Calu3 (cell line): ENCODE data around the gene DAAM1. TPM values are rescaled to one million over a fixed set of nuclear protein-coding genes. Genes with fewer than 3 reads are reported as not detected.

ENCODE experiments used
- BruUV-seq: library from RNA; stranded (reverse); fragments of 400-500 nt; replicated peaks from 2 replicates; lab custom pipeline; 2021; lab: Mats Ljungman, UMichigan
- CTCF ChIA-PET: fragments of 300-600 bp; sonication (Branson Sonifier 250); formaldehyde crosslinking; loops from one replicate; lab custom pipeline; 2022; ENCODE audit warnings: antibody characterized with exemption; lab: Charles Lee
- DNase-seq: peaks from one replicate; pipeline ENCODE4 v3.0.0; 2022
- H3K27ac Mint-ChIP-seq: one replicate; pipeline ENCODE4 v1.8.0; 2022; ENCODE audit warnings: mixed read lengths; ENCODE audit not compliant: unreplicated experiment
- H3K27me3 Mint-ChIP-seq: one replicate; pipeline ENCODE4 v1.8.0; 2022; ENCODE audit warnings: mixed read lengths; ENCODE audit not compliant: unreplicated experiment
- H3K36me3 Mint-ChIP-seq: one replicate; pipeline ENCODE4 v1.8.0; 2022; ENCODE audit warnings: mild to moderate bottlenecking, moderate library complexity, mixed read lengths; ENCODE audit not compliant: insufficient read depth, unreplicated experiment
- H3K4me1 Mint-ChIP-seq: one replicate; pipeline ENCODE4 v1.8.0; 2022; ENCODE audit warnings: mild to moderate bottlenecking, low read depth, mixed read lengths; ENCODE audit not compliant: unreplicated experiment
- H3K4me3 Mint-ChIP-seq: one replicate; pipeline ENCODE4 v1.8.0; 2022; ENCODE audit warnings: mild to moderate bottlenecking, low read depth, moderate library complexity, mixed read lengths; ENCODE audit not compliant: unreplicated experiment
- H3K9me3 Mint-ChIP-seq: one replicate; pipeline ENCODE4 v1.8.0; 2022; ENCODE audit warnings: low read depth, mixed read lengths; ENCODE audit not compliant: unreplicated experiment
- intact Hi-C: fragments of 100-400 bp; cut with micrococcal nuclease; formaldehyde crosslinking; loops from one replicate; pipeline ENCODE4 v1.10.0; 2022; ENCODE audit not compliant: unreplicated experiment
- total RNA-seq: library from RNA; stranded (reverse); gene quantifications from 2 replicates; pipeline ENCODE4 v1.2.3, GENCODE V29; 2022
- TF ChIP-seq, protein P1 (sequence below): fragments of 200-600 bp; IDR thresholded peaks from one replicate; pipeline ENCODE4 v1.8.0; 2022; ENCODE audit warnings: antibody characterized with exemption; ENCODE audit not compliant: unreplicated experiment

Gene DAAM1
- total RNA-seq, 1 experiment from 2014 or later = 28.9 TPM

DNA sequence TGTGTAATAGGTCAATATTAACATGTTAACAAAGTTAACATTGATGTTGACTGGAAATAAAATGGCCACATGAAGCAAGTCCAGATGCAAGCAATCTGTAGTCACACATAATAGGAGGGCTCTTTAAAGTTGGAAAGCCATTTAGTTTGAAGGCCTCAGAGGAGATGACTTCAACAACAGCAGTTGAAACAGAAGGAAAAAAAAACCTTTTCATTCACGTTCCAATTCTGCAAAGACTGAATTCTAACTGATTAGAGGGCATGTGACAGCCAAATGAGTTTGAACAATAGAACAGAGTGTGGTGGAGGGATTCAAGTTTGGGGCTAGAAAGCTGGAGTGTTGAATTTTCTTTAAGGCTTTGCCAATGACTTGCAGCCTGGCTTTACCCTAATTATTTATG lies 41.5 kb upstream of the DAAM1 start:
- no peak for DNase-seq
- Mint-ChIP-seq H3K4me3 (no peak overlapping the region), H3K36me3 (no peaks in the 10 kb centered on the region), H3K27me3 (no peaks in the 10 kb centered on the region), H3K9me3 (no peaks in the 10 kb centered on the region), H3K27ac (no peak overlapping the region), H3K4me1 (no peaks in the 10 kb centered on the region)
- intact Hi-C loops = no loop called here
- no TSS peak for BruUV-seq
- TF ChIP-seq, protein P1, sequence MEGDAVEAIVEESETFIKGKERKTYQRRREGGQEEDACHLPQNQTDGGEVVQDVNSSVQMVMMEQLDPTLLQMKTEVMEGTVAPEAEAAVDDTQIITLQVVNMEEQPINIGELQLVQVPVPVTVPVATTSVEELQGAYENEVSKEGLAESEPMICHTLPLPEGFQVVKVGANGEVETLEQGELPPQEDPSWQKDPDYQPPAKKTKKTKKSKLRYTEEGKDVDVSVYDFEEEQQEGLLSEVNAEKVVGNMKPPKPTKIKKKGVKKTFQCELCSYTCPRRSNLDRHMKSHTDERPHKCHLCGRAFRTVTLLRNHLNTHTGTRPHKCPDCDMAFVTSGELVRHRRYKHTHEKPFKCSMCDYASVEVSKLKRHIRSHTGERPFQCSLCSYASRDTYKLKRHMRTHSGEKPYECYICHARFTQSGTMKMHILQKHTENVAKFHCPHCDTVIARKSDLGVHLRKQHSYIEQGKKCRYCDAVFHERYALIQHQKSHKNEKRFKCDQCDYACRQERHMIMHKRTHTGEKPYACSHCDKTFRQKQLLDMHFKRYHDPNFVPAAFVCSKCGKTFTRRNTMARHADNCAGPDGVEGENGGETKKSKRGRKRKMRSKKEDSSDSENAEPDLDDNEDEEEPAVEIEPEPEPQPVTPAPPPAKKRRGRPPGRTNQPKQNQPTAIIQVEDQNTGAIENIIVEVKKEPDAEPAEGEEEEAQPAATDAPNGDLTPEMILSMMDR = no peak
- CTCF ChIA-PET = no interaction called here

DNA sequence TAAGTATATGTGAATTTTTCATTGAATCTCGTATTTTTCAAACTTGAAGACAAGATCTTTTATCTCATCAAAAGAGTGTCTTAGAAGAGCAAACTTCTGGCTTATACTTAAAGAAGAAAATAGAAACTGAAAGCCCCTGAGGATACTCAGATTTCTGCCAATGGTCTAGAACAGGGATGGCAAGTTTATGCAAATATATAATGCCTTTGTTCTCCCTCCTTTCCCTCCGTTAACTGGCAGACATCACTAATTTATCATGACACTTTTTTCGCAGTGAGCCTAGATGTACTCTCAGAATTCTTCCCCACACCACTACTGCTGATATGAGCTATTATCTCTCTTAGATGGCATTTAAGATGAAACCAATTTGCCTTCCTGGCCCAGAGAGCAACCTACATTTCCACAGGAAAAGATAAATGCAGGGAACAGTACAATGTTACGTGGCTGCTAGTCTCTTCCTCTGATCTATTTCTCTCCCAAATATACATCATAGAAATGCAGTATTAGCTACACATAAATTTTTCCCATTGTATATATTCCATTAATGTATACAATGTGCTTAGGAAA lies 40.0 kb upstream of the DAAM1 start:
- Mint-ChIP-seq H3K9me3 (no peaks in the 10 kb centered on the region), H3K36me3 (no peaks in the 10 kb centered on the region), H3K4me1 (no peaks in the 10 kb centered on the region), H3K27me3 (no peaks in the 10 kb centered on the region), H3K27ac (no peak overlapping the region), H3K4me3 (no peak overlapping the region)
- BruUV-seq = no TSS peak
- CTCF ChIA-PET = no interaction called here
- TF ChIP-seq, protein P1 = no peak
- DNase-seq = no peak
- intact Hi-C loops = no loop called here

DNA sequence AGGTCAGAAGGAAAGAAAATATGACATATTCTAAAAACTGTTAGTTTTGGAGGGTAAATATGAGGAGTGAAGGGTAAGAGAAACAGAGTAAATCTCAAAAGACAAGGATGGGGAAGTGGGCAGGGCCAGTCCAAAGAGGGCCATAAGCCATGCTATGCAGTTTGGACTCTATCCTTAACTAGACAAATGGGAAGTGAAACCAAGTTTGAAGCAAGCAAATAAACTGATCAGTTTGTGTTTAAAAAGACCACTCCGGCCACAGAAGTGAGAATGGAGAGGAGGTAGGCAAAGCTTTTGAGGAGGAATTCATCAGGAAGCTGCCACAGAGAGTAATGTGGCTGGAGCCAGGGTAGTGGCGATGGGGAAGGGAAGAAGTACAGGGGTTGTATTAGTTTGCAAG lies 37.5 kb upstream of the DAAM1 start:
- no peak for DNase-seq
- H3K4me1 Mint-ChIP-seq = no peaks in the 10 kb centered on the region
- CTCF ChIA-PET = no interaction called here
- no peaks in the 10 kb centered on the region for H3K9me3 Mint-ChIP-seq
- H3K27me3 Mint-ChIP-seq = no peaks in the 10 kb centered on the region
- H3K36me3 Mint-ChIP-seq = no peaks in the 10 kb centered on the region
- TF ChIP-seq, protein P1 = no peak
- intact Hi-C loops = no loop called here
- no peak overlapping the region for H3K27ac Mint-ChIP-seq
- no peak overlapping the region for H3K4me3 Mint-ChIP-seq
- BruUV-seq = no TSS peak

DNA sequence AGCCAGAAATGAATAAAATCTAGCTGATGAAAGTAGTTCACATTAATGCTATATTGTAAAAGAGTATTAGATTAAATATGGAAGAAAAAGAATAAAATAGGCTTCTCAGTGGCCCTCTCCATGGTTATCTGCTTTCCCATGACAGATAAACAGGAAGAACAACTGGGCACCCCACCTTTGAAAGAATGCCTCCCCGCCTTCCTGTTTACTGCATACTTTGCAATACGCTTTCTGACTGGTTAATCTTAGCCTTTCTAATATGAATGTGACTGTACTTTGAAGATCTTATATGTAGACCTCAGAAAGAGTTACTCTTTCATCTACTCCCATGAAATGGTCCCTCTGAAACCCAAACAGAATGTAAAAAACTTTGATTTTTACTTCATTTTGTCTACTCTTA lies 34.1 kb upstream of the DAAM1 start:
- intact Hi-C loops = no loop called here
- Mint-ChIP-seq H3K9me3 (no peaks in the 10 kb centered on the region), H3K27me3 (no peaks in the 10 kb centered on the region), H3K4me3 (no peak overlapping the region), H3K36me3 (no peaks in the 10 kb centered on the region), H3K4me1 (no peaks in the 10 kb centered on the region), H3K27ac (no peak overlapping the region)
- DNase-seq = no peak
- TF ChIP-seq, protein P1 = no peak
- CTCF ChIA-PET = interaction anchor here (0.6 kb wide), 1 partner anchor 151 kb away, joined by 8 read pairs; no protein-coding TSS in a partner anchor
- no TSS peak for BruUV-seq
